Endothelial cell (in vitro differentiated cells): ENCODE data around the gene ABLIM2. TPM values are rescaled to one million over a fixed set of nuclear protein-coding genes. Genes with fewer than 3 reads are reported as not detected.

Source experiments
- DNase-seq: peaks from one replicate; pipeline ENCODE4 v3.0.0; 2021; ENCODE audit warnings: low spot score
- H3K27ac Mint-ChIP-seq: one replicate; pipeline ENCODE4 v1.8.0; 2021; ENCODE audit warnings: mixed read lengths, inconsistent platforms; ENCODE audit not compliant: unreplicated experiment
- H3K27me3 Mint-ChIP-seq: one replicate; pipeline ENCODE4 v1.8.0; 2021; ENCODE audit warnings: mild to moderate bottlenecking, moderate library complexity, mixed read lengths, inconsistent platforms; ENCODE audit not compliant: unreplicated experiment
- H3K36me3 Mint-ChIP-seq: one replicate; pipeline ENCODE4 v1.8.0; 2021; ENCODE audit warnings: mild to moderate bottlenecking, low read depth, mixed read lengths, inconsistent platforms; ENCODE audit not compliant: unreplicated experiment
- H3K4me1 Mint-ChIP-seq: one replicate; pipeline ENCODE4 v1.8.0; 2021; ENCODE audit warnings: mild to moderate bottlenecking, mixed read lengths, inconsistent platforms; ENCODE audit not compliant: unreplicated experiment
- H3K4me3 Mint-ChIP-seq: one replicate; pipeline ENCODE4 v1.8.0; 2021; ENCODE audit warnings: mild to moderate bottlenecking, mixed read lengths, inconsistent platforms; ENCODE audit not compliant: unreplicated experiment
- H3K9me3 Mint-ChIP-seq: one replicate; pipeline ENCODE4 v1.8.0; 2021; ENCODE audit warnings: mixed read lengths, inconsistent platforms; ENCODE audit not compliant: unreplicated experiment
- CTCF ChIP-seq: fragments of 200-600 bp; sonication (generic); IDR thresholded peaks from one replicate; pipeline ENCODE4 v1.5.0; 2021; ENCODE audit warnings: antibody characterized with exemption; ENCODE audit not compliant: unreplicated experiment
- total RNA-seq: library from RNA; stranded (reverse); fragmentation: NEBNext Ultra II Directional; extraction: Animal tissue kit (Norgen Biotek cat#: 25700); gene quantifications from one replicate; pipeline ENCODE4 v1.2.1, GENCODE V29; 2021; ENCODE audit not compliant: unreplicated experiment

Gene ABLIM2
- total RNA-seq, 1 donor from 2014 or later: 0.74 TPM

GRCh38 chr4:8182294-8182693 lies 23.7 kb upstream of the ABLIM2 start:
- no peaks in the 10 kb centered on the region for H3K9me3 Mint-ChIP-seq
- H3K36me3 Mint-ChIP-seq: no peaks in the 10 kb centered on the region
- H3K4me1 Mint-ChIP-seq: no peaks in the 10 kb centered on the region
- TF ChIP-seq CTCF: no peak
- peaks cover 10% of the 10 kb centered on the region for H3K27me3 Mint-ChIP-seq
- no peak overlapping the region for H3K4me3 Mint-ChIP-seq
- H3K27ac Mint-ChIP-seq: no peak overlapping the region
- DNase-seq: no peak

DNA sequence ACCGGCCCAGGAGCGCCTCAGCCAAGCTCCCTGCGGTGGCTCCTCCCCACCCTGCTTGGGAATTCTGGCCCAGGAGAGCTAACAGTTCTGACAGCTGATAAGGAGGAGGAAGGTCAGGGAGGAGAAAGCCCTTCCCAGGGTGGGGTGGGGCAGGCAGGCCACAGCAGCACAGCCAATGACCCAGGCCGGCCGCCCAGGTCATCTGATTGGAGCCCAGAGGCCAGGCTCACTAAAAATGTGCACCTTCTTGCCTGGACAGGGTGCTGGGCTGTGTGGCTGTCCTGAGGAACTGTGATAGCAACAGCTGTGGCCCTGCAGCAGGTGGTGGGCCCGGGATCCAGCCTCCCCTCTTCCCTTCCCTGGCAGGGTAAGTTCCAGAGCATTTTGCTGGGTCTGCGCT lies 23.2 kb upstream of the ABLIM2 start:
- Mint-ChIP-seq H3K4me1 (no peaks in the 10 kb centered on the region), H3K27ac (no peak overlapping the region), H3K36me3 (no peaks in the 10 kb centered on the region), H3K27me3 (peaks cover 8% of the 10 kb centered on the region), H3K4me3 (no peak overlapping the region), H3K9me3 (no peaks in the 10 kb centered on the region)
- TF ChIP-seq CTCF: no peak
- no peak for DNase-seq

GRCh38 chr4:8181119-8181518 lies 22.5 kb upstream of the ABLIM2 start:
- Mint-ChIP-seq H3K27me3 (peaks cover 7% of the 10 kb centered on the region), H3K27ac (no peak overlapping the region), H3K4me3 (no peak overlapping the region), H3K36me3 (no peaks in the 10 kb centered on the region), H3K4me1 (no peaks in the 10 kb centered on the region), H3K9me3 (no peaks in the 10 kb centered on the region)
- no peak for TF ChIP-seq CTCF
- DNase-seq: no peak

DNA sequence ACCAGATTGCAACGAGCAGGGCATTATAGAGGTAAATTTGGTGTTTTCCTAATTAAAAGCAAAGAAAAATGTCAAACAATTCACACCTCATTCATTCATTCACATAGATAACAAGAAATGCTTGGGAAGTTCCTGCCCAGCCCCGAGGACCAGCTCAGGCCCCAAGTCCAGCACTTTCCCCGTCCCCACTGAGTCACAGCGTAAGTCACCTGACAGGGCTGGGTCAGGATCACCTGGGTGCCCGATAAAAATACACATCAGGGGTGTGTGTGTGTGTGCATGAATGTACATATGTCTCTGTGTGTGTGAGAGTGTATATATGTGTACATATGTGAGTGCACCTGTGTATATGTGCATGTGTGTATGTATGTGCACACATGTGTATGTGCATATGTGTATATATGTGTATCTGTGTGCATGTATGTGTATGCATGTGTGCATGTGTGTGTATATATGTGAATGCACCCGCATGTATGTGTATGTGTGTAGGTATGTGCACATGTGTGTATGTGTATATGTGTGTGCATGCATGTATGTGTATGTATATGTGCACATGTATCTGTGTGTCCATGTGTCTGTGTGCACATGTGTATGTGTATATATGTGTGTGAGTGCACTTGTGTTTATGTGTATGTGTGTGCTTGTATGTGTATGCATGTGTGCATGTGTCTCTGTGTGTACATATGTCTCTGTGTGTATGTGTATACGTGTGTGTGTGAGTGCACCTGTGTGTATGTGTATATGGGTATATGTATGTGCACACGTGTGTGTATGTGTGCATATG lies 21.9 kb upstream of the ABLIM2 start:
- peaks cover 7% of the 10 kb centered on the region for H3K27me3 Mint-ChIP-seq
- H3K9me3 Mint-ChIP-seq: no peaks in the 10 kb centered on the region
- no peak overlapping the region for H3K4me3 Mint-ChIP-seq
- H3K27ac Mint-ChIP-seq: no peak overlapping the region
- no peak for TF ChIP-seq CTCF
- DNase-seq: no peak
- no peaks in the 10 kb centered on the region for H3K4me1 Mint-ChIP-seq
- no peaks in the 10 kb centered on the region for H3K36me3 Mint-ChIP-seq

DNA sequence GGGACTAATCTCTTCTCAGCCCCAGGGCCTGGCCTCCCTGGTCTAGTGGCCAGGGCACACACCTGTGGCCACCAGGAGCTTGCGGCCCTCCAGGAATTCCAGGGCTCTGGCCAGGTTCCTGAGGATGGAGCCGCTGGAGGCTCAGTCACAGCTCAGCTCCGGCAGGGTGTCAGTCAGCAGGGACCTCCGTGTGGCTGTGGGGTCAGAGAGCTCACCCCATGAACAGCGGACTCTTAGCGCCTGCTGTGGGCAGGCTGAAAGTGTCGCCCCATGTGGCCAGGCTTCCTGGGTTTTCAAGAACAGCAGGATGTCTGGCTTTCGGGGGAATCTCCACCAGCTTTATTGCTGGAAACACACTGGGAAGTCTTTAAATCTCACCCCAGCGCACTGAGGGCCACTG lies 21.2 kb upstream of the ABLIM2 start:
- no peak overlapping the region for H3K4me3 Mint-ChIP-seq
- no peak overlapping the region for H3K27ac Mint-ChIP-seq
- no peak for TF ChIP-seq CTCF
- no peaks in the 10 kb centered on the region for H3K9me3 Mint-ChIP-seq
- H3K4me1 Mint-ChIP-seq: no peaks in the 10 kb centered on the region
- H3K36me3 Mint-ChIP-seq: no peaks in the 10 kb centered on the region
- no peak for DNase-seq
- peaks cover 7% of the 10 kb centered on the region for H3K27me3 Mint-ChIP-seq
